ENCODE results near the gene SLC6A7.

SLC6A7 gene

DNA sequence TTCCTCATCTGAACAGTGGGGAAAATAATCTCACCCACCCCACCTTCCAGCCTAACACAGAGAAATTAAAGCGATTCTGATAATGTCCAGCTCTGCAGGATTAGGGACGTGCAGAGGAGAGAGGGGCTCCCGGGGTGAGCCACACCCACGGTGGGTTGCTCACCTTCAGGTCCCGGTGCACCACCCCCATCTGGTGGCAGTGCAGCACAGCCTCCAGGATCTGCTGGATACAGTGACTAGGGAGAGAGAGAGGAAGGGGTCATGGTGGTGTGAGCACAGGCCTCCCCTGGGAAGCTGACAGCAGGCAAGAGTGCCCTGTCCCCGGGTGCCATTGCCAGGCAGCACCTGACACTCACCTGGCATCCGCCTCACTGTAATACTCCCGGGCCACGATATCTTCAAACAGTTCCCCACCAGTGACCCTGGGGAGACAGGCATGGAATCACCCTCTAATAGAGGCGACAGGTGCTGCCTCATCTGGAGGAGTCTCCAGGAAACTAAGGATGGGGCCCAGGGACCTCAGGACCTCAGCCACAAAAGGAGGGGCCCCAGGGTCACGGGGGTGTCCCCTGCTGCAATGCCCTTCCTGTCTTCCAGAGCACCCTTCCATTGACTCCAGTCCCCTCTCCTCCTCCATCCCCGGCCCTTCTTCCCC is 66.7 kb downstream of the SLC6A7 start:
- ChIA-PET POLR2A (no interaction called here), CTCF (no interaction called here)
- no peak for DNase-seq (ENCODE audit: extremely low spot score)
- no peak for TF ChIP-seq CTCF (IDR thresholded peaks at IDR 0.05; ENCODE audit: control extremely low read depth, extremely low read depth, low read depth, missing control alignments)

GRCh38 chr5:150257424-150257823 is 67.6 kb downstream of the SLC6A7 start:
- CTCF ChIA-PET: interaction anchor here (0.9 kb wide), 1 partner anchor 23 kb away, joined by 3 read pairs; no protein-coding TSS in a partner anchor
- DNase-seq (ENCODE audit: extremely low spot score): no peak
- POLR2A ChIA-PET: no interaction called here
- no peak for TF ChIP-seq CTCF (IDR thresholded peaks at IDR 0.05; ENCODE audit: control extremely low read depth, extremely low read depth, low read depth, missing control alignments)

- DNase-seq (ENCODE audit: extremely low spot score): no peak
- ChIA-PET CTCF (interaction anchor here (0.9 kb wide), 1 partner anchor 23 kb away, joined by 3 read pairs; no protein-coding TSS in a partner anchor), POLR2A (no interaction called here)
- no peak for TF ChIP-seq CTCF (IDR thresholded peaks at IDR 0.05; ENCODE audit: control extremely low read depth, extremely low read depth, low read depth, missing control alignments)
Measured at GRCh38 chr5:150258130-150258529, 68.3 kb downstream of the SLC6A7 start.

Measured in GM10248 (cell line).